Mammary epithelial cell (primary cell): ENCODE results near the gene MORN2.

ENCODE experiments used
- CTCF ChIP-seq, 2 donors: IDR thresholded peaks in 1 of 2; conservative IDR thresholded peaks in 1 of 2; 2 replicates each; pipeline ENCODE4 v1.5.1; 2011 to 2012; ENCODE audit warnings: inconsistent platforms in 2 of 2, low read length in 2 of 2, mild to moderate bottlenecking in 2 of 2, control low read depth in 1 of 2, low read depth in 1 of 2; ENCODE audit not compliant: insufficient read depth in 1 of 2; ENCODE audit errors: extremely low read depth in 1 of 2
- EZH2 ChIP-seq: IDR thresholded peaks from 2 replicates; pipeline ENCODE4 v1.6.1; 2012; ENCODE audit warnings: low read length, inconsistent platforms, borderline replicate concordance

DNA sequence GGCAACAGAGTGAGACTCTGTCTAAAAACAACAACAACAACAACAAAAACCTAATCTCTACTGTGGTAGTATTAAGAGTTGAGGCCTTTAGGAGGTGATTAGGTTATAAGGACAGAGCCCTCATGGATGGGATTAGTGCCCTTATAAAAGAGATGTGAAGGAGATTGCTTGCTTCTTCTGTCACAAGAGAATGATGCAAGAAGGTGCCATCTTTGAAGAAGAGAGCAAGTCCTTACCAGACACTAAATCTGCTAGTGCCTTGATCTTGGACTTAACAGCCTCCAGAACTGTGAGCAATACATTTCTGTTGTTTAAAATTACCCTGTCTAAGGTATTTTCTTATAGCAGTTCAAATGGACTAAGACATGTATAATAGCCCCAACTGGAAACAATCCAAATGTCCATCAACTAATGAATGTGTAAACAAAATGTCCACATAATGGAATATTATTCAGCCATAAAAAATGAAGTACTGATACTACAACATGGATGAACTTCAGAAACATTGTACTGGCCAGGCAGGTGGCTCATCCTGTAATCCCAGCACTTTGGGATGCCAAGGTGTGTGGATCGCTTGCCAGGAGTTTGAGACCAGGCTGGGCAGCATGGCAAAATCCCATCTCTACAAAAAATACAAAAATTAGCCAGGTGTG, 12.3 kb downstream of the MORN2 start:
- no peak for TF ChIP-seq CTCF (conservative IDR thresholded peaks at IDR 0.05 in 1 of 2, IDR thresholded peaks at IDR 0.05 in 1 of 2; ENCODE audit: extremely low read depth in 1 of 2, insufficient read depth in 1 of 2, low read depth in 1 of 2, low read length in 2 of 2)
- TF ChIP-seq EZH2, result no peak
